HG03159 (cell line): Measurements from ENCODE around the gene RPS24.
"Not testable (repeated sequence)": the region's sequence is repeated elsewhere in the genome, so short reads cannot be mapped to it uniquely, and the experiment has no call there.

Experiments
- ATAC-seq: cut with Tn5 transposase; IDR thresholded peaks from one replicate; pipeline ENCODE4 v1.9.1; 2021; ENCODE audit warnings: mild to moderate bottlenecking, moderate library complexity; ENCODE audit not compliant: unreplicated experiment

RPS24 gene

DNA sequence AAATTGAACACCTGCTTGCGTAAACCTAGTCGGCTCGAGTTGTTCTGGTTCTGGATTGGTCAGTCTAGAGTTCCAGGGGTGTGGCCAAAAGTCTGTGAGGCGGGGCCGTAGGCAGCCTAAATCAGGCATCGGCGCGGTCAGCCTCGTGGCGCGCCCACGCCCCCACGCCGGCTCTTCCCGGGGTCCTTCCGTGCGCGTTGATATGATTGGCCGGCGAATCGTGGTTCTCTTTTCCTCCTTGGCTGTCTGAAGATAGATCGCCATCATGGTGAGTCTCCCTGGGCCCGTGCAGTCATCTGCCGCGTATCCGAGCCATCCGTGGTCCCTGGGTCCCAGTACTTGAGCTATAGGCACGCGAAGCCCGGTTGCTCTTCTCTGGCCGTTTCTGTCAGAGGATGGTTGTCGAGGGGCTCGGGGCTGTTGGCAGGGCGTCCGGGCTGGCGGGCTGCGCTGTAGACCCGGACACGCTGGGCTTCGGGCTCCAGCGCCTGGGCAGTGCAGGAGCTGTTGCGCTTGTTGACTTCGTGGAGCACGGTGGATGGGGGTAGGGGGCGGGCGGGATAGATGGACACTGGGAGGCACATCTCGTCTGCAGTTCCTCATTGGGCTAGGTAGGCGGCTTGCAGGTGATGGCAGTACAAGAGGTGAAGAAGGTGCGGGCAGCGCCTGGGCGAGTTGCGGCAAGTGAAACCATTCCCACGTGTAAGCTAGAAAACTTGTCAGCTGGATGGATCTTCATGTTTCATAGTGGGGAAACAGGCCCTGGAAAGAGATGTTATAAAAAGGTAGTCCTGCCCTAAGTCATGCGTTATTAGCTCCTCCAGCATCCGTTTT lies at the start of gene RPS24:
RPS24 (plus strand) TSS at position 227 of the 834 bp plus-strand sequence; CDS start at position 266, 39 bp downstream.
- ATAC-seq: peak; percentile 85

DNA sequence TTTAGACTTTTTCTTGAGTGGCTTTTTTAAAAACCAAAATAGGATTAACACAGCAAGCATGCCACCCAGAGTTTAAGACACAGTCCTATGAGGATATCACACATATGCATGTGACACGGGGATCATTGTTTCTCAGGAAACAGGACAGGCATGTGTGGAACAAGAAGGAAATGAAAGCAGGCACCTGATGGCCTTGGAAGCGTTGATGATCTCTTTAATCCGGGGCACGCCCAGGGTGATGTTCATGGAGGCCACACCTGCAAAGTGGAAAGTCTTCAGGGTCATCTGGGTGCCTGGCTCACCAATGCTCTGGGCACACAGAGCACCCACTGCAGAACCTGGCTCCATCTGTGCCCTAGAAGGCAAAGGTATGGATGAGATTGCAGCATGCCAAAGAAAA lies 48.7 kb upstream of the RPS24 start:
- ATAC-seq: no peak

DNA sequence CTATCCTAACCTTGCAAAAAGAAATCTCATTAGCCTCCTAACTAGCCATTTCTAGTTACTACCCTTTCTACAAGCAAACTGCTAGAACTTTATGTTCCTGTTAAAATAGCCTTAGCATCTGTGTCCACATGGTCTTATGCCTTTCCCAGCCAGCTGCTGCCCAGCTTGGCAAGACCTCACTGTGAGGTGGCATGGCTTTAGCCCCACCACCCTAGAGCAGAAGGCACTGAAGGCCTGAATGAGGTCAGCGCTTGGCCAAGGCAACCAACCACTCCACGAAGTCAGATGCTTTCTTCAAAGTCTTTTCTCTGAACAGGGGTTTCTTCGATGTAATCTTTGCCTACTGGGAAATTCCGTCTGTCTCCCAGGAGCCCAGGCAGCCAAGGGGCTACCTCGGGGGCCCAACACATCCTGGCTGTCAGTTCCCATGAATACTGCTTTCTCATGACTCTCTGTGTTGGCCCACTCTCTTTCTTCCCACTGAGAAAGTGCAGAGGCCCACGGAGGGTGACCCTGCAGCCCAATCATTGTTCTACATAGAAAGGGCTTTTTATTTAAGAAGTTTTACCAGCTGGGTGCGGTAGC lies 45.9 kb upstream of the RPS24 start:
- ATAC-seq: no peak

DNA sequence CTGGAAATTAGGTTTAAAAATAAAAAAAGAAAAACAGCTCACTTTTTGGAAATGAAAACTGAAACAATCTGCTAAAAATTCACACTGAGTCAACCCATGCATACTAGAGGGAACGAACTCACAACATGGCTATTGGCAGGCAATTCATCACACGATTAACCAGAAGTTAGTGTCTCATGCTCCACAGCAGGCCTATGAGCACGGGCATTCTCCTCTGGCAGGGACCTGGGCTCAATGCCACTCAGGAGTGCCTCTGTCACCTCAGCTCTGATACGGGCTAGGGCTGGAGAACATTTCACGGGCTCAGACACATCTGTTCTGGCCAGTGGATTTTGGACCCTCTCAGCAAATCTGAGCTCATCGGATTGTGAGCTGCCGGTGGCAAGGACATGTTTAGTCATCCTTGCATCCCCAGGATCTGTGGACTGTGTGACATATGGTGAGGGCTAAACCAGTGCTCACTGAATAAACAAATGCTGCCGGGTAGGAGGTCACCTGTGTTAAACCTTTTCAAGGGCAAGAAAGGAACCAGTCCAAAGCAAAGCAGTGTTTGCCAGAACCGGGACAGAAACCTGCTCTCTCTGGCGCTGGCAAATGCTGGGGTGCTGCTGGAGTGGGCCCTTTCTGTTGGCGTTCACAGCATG lies 44.5 kb upstream of the RPS24 start:
- no peak for ATAC-seq

DNA sequence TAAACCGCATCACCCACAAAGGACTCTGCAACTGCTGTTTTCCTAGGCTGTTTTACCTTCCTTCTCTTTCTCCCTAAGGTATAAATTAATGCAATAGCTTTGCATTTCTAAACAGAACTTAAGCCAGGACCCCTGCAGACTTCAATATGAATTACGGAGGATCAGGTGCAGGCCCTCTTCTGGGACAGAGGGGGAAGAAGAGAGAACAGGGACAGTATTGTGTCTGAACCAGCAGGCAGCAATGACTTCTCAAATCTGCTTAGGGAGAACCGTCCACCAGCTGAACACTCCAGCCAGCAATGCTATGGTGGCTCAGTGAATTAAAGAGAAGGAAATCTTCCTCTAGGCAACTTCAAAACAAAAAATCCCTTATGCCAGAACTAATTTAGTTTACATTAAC lies 40.0 kb upstream of the RPS24 start:
- no peak for ATAC-seq

DNA sequence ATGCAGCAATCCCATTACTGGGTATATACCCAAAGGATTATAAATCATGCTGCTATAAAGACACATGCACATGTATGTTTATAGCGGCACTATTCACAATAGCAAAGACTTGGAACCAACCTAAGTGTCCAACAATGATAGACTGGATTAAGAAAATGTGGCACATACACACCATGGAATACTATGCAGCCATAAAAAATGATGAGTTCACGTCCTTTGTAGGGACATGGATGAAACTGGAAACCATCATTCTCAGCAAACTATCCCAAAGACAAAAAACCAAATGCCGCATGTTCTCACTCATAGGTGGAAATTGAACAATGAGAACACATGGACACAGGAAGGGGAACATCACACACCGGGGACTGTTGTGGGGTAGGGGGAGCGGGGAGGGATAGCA lies 34.9 kb upstream of the RPS24 start:
- not testable (repeated sequence) for ATAC-seq

DNA sequence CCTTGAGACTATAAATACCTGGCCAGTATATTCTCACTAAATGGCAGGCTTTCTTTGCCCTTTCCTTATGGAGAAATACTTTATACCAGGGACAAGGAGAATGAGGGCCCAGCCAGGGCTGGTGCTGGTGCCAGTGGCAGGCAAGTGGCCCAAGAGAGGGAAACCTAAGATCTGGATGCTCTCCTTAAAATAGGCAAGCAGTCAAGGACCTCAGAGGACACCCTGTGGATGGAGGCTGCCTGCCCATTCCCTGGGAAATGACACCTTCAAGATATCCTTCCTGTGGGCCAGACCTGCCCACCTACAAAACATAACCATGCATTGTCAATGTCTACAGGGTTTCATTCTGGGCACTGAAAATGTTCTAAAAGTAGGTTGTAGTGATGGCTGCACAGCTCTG lies 33.5 kb upstream of the RPS24 start:
- ATAC-seq: no peak

DNA sequence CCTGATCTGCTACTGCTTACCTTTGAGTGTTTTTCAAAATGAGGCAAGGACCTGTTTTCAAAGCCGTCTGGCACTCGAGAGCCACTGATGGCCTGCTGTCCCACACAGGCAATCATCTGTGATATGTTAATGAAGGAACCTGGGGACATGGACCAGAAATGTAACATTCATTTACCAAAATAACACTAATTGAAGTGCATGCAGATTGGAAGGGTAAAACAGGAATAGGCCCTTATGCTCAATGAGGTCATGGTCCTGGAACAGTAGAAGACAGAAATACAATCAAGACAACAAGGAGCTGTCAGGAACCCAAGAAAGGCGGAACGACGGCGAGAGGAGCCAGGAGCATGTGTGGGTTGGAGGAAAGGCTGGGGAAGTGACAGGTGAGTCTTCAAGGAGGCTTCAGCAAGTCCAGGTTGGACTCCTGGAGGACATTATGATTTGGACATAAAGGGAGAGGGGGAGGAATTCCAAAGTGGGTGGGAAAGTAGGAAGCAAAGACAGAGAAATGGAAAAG lies 32.6 kb upstream of the RPS24 start:
- no peak for ATAC-seq

DNA sequence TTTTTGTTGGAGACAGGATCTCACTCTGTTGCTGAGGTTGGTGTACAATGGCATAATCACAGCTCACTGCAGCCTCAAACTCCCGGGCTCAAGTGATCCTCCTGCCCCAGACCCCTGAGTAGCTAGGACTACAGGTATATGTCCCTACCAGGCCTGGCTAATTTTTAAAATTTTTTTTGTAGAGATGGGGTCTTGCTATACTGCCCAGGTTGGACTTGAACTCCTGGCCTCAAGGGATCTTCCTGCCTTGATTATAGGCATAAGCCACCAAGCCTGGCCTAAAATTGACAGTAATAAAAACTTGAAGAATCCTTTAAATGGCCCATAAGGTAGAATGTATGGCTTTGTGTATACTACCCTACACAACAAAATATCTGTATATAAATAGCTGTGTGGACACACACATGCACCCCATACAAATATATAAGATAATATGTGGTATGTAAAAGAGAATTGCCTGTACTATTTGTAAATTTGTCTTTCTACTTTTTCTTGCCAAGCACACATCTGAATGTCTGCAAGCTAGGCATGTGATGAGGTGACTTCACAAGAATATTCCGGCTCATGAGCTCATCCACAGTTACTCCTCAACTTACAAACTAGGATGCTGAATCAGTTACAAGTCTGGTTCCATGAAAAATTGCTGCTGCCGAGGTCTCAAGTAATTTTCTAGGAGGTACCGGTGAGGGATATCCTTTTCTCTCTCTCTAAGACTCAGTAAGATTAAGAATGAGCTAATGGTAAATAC lies 30.9 kb upstream of the RPS24 start:
- no peak for ATAC-seq

DNA sequence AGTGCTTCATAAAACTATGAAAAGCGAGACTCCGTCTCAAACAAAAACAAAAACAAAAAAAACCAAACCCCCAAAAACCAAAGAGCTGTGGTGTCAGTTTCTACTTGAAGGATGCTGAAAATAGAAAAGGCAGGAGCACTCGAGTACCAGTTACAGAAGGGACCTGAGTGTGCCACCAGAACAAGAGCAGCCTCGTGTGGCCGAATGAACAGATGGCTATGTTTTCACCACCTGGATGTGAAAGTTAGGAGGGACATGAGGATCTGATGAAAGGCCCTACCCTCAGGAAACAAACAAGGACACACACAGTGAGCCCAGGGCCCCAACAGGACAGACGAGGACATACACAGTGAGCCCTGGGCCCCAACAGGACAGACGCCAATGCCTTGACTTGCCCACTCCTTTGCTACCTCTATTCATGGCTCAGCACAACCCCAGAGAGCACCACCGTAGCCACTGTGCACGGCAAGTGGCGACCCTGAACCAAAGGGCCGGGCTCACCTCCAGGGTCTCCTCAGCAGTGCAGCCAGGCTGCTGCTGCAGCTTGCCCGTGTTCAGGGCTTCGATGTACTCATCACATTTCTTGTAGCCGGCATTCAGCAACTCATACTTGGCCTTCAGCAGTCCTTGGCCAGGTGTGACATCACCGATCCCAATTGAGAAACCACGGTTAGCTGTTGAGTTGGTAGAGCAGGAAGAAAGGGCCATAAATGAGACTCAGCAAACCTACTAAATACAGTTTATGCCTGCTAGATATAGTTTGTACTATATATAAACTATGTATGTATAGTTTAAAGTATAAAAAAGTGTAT lies 29.2 kb upstream of the RPS24 start:
- ATAC-seq: no peak

DNA sequence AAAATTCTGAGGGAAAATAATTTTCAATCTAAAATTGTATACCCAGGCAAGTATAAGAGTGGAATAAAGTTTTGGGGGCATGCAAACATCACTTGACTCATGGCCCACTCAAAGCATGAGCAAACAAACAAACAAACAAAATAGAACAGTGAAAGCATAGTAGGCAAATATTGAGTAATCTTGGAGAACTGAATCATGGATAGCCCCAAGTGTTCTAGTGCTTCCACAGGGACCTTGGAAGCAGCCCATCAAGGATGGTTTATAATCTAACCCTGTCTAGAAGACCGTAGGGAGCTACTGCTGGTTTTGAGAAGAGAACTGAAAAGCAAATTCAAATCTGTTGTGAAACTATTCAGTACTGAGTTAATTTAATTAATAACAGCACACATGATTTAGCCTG lies 26.5 kb upstream of the RPS24 start:
- ATAC-seq: no peak

DNA sequence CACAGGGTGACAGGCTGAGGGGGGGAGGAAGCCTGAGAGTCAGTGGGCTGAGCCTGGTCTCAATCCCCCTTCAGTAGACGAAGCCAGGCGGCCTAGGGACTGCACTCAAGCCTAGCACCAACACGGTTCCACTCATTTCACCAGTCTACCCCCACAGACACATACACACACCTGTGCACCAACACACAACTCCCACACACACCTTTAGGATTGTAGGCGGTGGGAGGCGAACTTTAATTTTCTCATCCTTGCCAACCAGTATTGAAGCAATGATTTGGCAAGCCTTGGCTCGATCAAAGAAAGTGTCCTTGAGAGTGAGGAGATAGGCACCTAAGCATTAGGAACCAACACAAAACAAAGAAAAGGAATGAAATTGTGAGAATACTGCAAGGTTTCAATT lies 24.0 kb upstream of the RPS24 start:
- no peak for ATAC-seq

DNA sequence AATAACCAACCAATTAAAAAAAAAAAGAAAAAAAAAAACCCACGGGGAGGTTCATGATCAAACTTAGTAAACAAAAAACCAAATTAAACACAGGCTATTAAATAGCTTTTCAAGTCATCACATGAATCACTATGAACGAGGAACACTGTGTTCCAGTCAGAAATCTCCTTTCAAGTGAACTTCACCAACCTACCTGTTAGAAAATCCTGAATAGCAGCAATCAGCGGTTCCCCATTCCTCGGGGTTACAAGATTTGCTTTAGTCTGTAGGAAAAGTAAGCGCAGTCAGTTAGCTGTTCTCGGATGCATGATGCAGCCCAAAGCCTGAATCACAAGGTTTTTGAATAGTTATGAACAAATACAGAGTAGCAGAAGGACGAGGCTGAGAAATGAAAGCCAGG lies 23.4 kb upstream of the RPS24 start:
- no peak for ATAC-seq

DNA sequence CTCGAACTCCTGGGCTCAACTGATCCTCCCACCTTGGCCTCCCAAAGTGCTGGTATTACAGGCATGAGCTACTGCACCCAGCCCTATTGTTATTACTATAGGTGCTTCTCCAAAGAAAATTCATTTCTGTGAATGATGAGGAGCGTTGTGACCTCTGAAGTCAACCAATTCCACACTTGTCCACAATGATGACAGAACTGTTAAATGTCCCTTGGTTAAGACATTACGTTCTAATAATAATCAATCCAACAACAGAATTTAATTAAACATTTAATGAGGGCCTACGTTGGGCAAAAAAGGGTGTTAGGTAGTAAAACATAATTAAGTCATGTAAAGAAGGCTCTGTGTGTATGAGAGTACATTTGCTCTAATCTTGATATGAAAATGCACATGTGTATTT lies 22.6 kb upstream of the RPS24 start:
- no peak for ATAC-seq

DNA sequence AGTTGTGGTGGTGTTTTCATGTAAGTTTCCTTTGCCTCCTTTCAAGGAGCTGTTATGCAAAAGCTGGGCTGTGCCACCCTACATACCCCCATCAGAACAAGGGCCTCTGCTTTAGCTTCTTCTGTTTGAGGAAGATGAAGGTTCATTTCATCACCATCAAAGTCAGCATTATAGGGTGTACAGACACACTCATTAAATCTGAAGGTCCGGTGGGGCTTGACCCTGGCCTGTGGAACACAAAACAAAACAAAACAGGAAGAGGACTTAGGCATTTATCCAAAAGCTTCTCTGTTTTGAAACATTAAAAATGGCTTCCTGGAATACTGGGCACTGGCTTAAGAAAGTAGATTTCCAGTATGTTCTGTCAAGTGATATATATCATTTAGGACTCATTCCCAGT lies 20.1 kb upstream of the RPS24 start:
- no peak for ATAC-seq

DNA sequence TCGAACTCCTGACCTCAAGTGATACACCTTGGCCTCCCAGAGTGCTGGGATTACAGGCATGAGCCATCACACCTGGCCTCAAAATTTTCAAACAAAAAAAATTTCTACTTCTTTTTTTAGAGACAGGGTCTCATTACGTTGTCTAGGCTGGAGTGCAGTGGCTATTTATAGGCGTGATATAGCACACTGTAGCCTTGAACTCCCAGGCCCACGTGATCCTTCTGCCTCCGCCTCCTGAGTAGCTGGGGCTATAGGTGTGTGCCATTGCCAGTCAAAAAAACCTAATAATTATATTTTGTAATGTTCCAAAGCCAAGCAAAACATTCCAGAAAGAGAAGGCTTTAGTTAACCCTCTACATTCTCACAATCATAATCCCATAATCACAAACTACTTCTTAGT lies 18.1 kb upstream of the RPS24 start:
- ATAC-seq: no peak

DNA sequence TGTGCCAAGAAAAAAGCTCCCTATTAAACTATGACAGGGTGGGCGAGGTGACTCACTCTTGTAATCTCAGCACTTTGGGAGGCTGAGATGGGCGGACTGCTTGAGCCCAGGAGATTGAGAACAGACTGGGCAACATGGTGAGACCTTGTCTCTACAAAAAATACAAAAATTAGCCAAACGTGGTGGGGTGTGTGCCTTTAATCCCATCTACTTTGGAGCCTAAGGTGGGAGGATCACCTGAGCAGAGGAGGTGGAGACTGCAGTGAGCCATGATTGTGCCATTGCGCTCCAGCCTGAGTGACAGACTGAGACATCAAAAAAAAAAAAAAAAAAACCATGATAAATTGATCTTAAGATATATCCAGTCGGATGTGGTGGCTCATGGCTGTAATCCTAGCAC lies 15.8 kb upstream of the RPS24 start:
- no peak for ATAC-seq

DNA sequence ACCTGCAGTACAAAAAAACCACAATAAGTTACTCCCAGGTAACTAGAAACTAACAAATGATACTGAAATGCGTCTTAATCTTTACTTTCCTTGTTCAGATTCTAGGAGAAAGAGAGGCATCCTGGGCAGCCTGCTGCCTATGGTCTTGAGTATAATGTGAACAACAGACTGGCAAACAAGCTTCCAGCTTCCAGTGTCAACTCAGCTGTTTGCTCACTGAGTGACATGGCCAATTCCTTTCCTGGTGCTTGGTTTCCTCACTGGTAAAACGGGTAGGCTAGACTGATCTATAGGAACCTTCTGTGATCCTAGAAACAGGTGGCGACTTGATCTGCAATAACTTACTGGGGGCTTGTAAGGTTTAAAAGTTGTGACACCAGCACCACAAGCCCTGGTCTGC lies 14.4 kb upstream of the RPS24 start:
- no peak for ATAC-seq

DNA sequence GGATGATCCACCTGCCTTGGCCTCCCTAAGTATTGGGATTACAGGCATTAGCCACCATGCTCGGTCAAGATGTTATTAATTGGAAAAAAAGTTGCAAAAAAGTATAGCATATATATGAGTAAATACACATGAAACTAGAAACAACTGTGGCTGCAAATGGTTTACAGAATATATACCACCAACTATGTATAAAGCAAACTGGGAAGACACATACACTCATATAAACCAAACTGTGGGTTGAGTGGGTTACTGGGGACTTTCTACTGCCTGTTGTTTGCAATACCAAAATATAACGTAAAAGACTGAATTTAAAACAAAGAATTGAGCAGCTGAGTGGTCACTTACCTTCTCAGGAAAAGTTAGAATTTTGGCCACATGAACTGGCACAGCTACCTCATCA lies 12.5 kb upstream of the RPS24 start:
- no peak for ATAC-seq

DNA sequence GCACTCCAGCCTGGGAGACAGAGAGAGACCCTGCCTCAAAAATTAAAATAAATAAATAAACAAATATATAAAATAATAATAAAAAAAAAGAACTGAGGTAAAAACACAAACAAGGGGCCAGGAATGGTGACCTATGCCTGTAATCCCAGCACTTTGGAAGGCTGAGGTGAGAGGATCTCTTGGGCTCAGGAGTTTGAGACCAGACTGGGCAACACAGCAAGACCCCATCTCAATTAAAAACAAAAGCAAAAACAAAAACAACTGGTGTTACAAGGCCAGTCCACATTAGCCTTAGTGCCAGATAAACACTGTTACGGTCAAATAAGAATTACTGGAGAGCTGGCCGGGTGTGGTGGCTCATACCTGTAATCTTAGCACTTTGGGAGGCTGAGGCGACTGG lies 9.9 kb upstream of the RPS24 start:
- no peak for ATAC-seq
